GM12878 (cell line): Measurements from ENCODE around the gene PPIA. TPM values are rescaled to one million over a fixed set of nuclear protein-coding genes. Genes with fewer than 3 reads are reported as not detected.
A peak's percentile ranks its signal among the peaks of the same experiment; 100 is the strongest.

Source experiments
- BACH1 ChIP-seq: fragments of 450-650 bp; IDR thresholded peaks from 2 replicates; pipeline ENCODE4 v1.6.1; 2017; ENCODE audit warnings: mild to moderate bottlenecking, borderline replicate concordance
- BRCA1 ChIP-seq: IDR thresholded peaks from 2 replicates; pipeline ENCODE4 v1.6.1; 2011; ENCODE audit warnings: low read depth, low read length, improper control_type of control experiment
- E2F4 ChIP-seq: IDR thresholded peaks from 2 replicates; pipeline ENCODE4 v1.6.1; 2012; ENCODE audit warnings: low read depth, low read length, improper control_type of control experiment
- E4F1 ChIP-seq: fragments of 450-650 bp; IDR thresholded peaks from 2 replicates; pipeline ENCODE4 v1.6.1; 2018; ENCODE audit warnings: borderline replicate concordance, mild to moderate bottlenecking; ENCODE audit not compliant: partially characterized antibody
- EP300 ChIP-seq, 2 experiments: fragments of 150-350 bp in 1 of 2; IDR thresholded peaks; 2 replicates each; pipeline ENCODE4 v1.6.1; 2011 to 2012; ENCODE audit warnings: low read depth in 2 of 2, low read length in 2 of 2, borderline replicate concordance in 1 of 2, improper control_type of control experiment in 1 of 2, inconsistent platforms in 1 of 2; ENCODE audit not compliant: control insufficient read depth in 1 of 2
- HDGF ChIP-seq: fragments of 450-650 bp; IDR thresholded peaks from 2 replicates; pipeline ENCODE4 v1.6.1; 2016; ENCODE audit warnings: antibody characterized with exemption
- KAT2A ChIP-seq: conservative IDR thresholded peaks from 2 replicates; pipeline ENCODE4 v1.6.1; 2011; ENCODE audit warnings: low read depth, low read length; ENCODE audit not compliant: control insufficient read depth
- KDM1A ChIP-seq: fragments of 200-600 bp; sonication (generic); IDR thresholded peaks from 2 replicates; pipeline ENCODE4 v1.6.1; 2016; ENCODE audit warnings: borderline replicate concordance
- MAX ChIP-seq: IDR thresholded peaks from 2 replicates; pipeline ENCODE4 v1.6.1; 2012; ENCODE audit warnings: low read depth, low read length, improper control_type of control experiment
- MTA3 ChIP-seq: IDR thresholded peaks from 2 replicates; pipeline ENCODE4 v1.6.1; 2012; ENCODE audit warnings: low read length, inconsistent platforms, borderline replicate concordance
- NR2C1 ChIP-seq: fragments of 450-650 bp; IDR thresholded peaks from 2 replicates; pipeline ENCODE4 v1.6.1; 2017; ENCODE audit warnings: antibody characterized with exemption, mild to moderate bottlenecking, moderate library complexity
- NR2C2 ChIP-seq: IDR thresholded peaks from 2 replicates; pipeline ENCODE4 v1.6.1; 2011; ENCODE audit warnings: borderline replicate concordance, low read depth; ENCODE audit not compliant: control insufficient read depth, insufficient read length
- NR2F1 ChIP-seq: fragments of 450-650 bp; conservative IDR thresholded peaks from 2 replicates; pipeline ENCODE4 v1.6.1; 2017; ENCODE audit warnings: mild to moderate bottlenecking
- POLR2AphosphoS5 ChIP-seq: IDR thresholded peaks from 2 replicates; pipeline ENCODE4 v1.6.1; 2011; ENCODE audit warnings: mild to moderate bottlenecking, low read length, inconsistent platforms
- RAD21 ChIP-seq: IDR thresholded peaks from 2 replicates; pipeline ENCODE4 v1.6.1; 2011; ENCODE audit warnings: mild to moderate bottlenecking, low read depth, low read length, moderate library complexity; ENCODE audit not compliant: insufficient read depth
- RCOR1 ChIP-seq: conservative IDR thresholded peaks from 2 replicates; pipeline ENCODE4 v1.6.1; 2012; ENCODE audit warnings: low read depth, low read length, improper control_type of control experiment
- RELB ChIP-seq: fragments of 450-650 bp; IDR thresholded peaks from 2 replicates; pipeline ENCODE4 v1.6.1; 2017; ENCODE audit warnings: low read depth, mild to moderate bottlenecking, moderate library complexity
- SIX5 ChIP-seq: IDR thresholded peaks from 2 replicates; pipeline ENCODE4 v1.6.1; 2011; ENCODE audit warnings: mild to moderate bottlenecking, low read depth, low read length, moderate library complexity; ENCODE audit not compliant: severe bottlenecking
- SREBF1 ChIP-seq: IDR thresholded peaks from 2 replicates; pipeline ENCODE4 v1.6.1; 2012; ENCODE audit warnings: mild to moderate bottlenecking, low read length
- SREBF2 ChIP-seq: IDR thresholded peaks from 2 replicates; pipeline ENCODE4 v1.6.1; 2012; ENCODE audit warnings: mild to moderate bottlenecking, low read length
- STAT3 ChIP-seq: IDR thresholded peaks from 2 replicates; pipeline ENCODE4 v1.6.1; 2011; ENCODE audit warnings: low read depth, low read length, improper control_type of control experiment
- TCF7 ChIP-seq: IDR thresholded peaks from 2 replicates; pipeline ENCODE4 v1.6.1; 2014; ENCODE audit warnings: antibody characterized with exemption, borderline replicate concordance
- ZBTB4 ChIP-seq: fragments of 450-650 bp; formaldehyde crosslinking; IDR thresholded peaks from 2 replicates; pipeline ENCODE4 v1.4.0; 2022; ENCODE audit warnings: mild to moderate bottlenecking, moderate library complexity
- ZNF217 ChIP-seq: fragments of 450-650 bp; IDR thresholded peaks from 2 replicates; pipeline ENCODE4 v1.6.1; 2017; ENCODE audit warnings: antibody characterized with exemption, mild to moderate bottlenecking
- polyA plus RNA-seq, 11 experiments: library from polyadenylated mRNA; depleted of rRNA in 4 of 11; unstranded in 6 of 11; stranded (reverse) in 5 of 11; fragments of >200 nt; fragmentation: Nextera tagmentation in 4 of 11; fragmentation: Illumina TruSeq in 1 of 11; extraction: Ambion mirVana in 4 of 11; extraction: Trizol in 1 of 11; gene quantifications; 1 replicate in 1 of 11; 2 replicates in 10 of 11; pipeline versions ENCODE4 v1.2.1 to v1.2.3, GENCODE V29; 2011 to 2016; ENCODE audit warnings: inconsistent platforms in 2 of 11, missing spikeins in 2 of 11, low read depth in 1 of 11
- total RNA-seq, 4 experiments: library from RNA; depleted of rRNA in 3 of 4; stranded (reverse); fragments of >200 nt in 3 of 4; fragmentation: Illumina TruSeq in 1 of 4; extraction: Trizol in 1 of 4; gene quantifications; 2 replicates each; pipeline versions ENCODE4 v1.2.1 to v1.2.3, GENCODE V29; 2013 to 2021

Gene PPIA
- total and polyA plus RNA-seq, 10 of the 15 experiments (the other 5 are each of a cell fraction or from before 2014, with no cell fraction given) = 2,712 to 7,982 (median 5,027) TPM

- no peak for TF ChIP-seq KDM1A
- 0 out of 2 replicates have a peak, but pooled peaks have one; percentile 37 for TF ChIP-seq ZNF217
- no peak for TF ChIP-seq SREBF2
- TF ChIP-seq TCF7 = no peak
- TF ChIP-seq RCOR1 = no peak
- no peak for TF ChIP-seq SIX5
- no peak for TF ChIP-seq NR2C2
- TF ChIP-seq NR2F1 = peak; percentile 76; the same call in 1 of the 2 replicates
- no peak; the same call in 1 of the 2 replicates for TF ChIP-seq BACH1
- peak; percentile 64 for TF ChIP-seq POLR2AphosphoS5
- TF ChIP-seq HDGF = no peak; the same call in 1 of the 2 replicates
- no peak for TF ChIP-seq MTA3
- no peak for TF ChIP-seq SREBF1
- no peak for TF ChIP-seq E4F1
- peak; percentile 34; the same call in 1 of the 2 replicates for TF ChIP-seq RELB
- no peak for TF ChIP-seq EP300 (IDR thresholded peaks at IDR 0.05; ENCODE audit: borderline replicate concordance in 1 of 2, control insufficient read depth in 1 of 2, low read depth in 2 of 2, low read length in 2 of 2)
- TF ChIP-seq ZBTB4 (CRISPR knock-in tag) = 0 out of 2 replicates have a peak, but pooled peaks have one; percentile 17
- 0 out of 2 replicates have a peak, but pooled peaks have one; percentile 18 for TF ChIP-seq MAX
- no peak for TF ChIP-seq STAT3
- TF ChIP-seq E2F4 = no peak
- no peak for TF ChIP-seq BRCA1
- TF ChIP-seq RAD21 = peak; percentile 79
- no peak for TF ChIP-seq NR2C1
- no peak for TF ChIP-seq KAT2A
Observed at GRCh38 chr7:44847509-44847919, 51.0 kb downstream of the PPIA start (continued).
